Measurements from ENCODE around the gene CFAP70.

GRCh38 chr10:73401636-73402035 is 43.0 kb upstream of the CFAP70 start:
- TF ChIP-seq CTCF (IDR thresholded peaks at IDR 0.05; ENCODE audit: poor library complexity, severe bottlenecking): no peak
- TF ChIP-seq TAF1 (IDR thresholded peaks at IDR 0.05; ENCODE audit: low read depth): no peak
- no peak for TF ChIP-seq REST (IDR thresholded peaks at IDR 0.05; ENCODE audit: borderline replicate concordance)

Data from neural cell (in vitro differentiated cells).